Stimulated activated effector memory CD8-positive, alpha-beta T cell treated with anti-CD3 and anti-CD28 coated beads, Interleukin-12 subunit alpha, Interleukin-12 subunit beta, amount 100 ng/mL, for 72 hours (primary cell): ENCODE data around the gene C5.
A peak's percentile ranks its signal among the peaks of the same experiment; 100 is the strongest.

Experiments used
- ATAC-seq: fragments of 150-1000 bp; cut with Tn5 transposase; 2 replicates; pipeline ENCODE4 v1.10.0; 2021
- DNase-seq, 2 donors: peaks; one replicate each; pipeline ENCODE4 v3.0.0; 2021 to 2022; ENCODE audit warnings: low spot score in 2 of 2
- H3K27ac Mint-ChIP-seq: one replicate; pipeline ENCODE4 v1.8.0; 2022; ENCODE audit warnings: mild to moderate bottlenecking, mixed read lengths
- H3K36me3 Mint-ChIP-seq: one replicate; pipeline ENCODE4 v1.8.0; 2022; ENCODE audit warnings: mild to moderate bottlenecking, mixed read lengths
- H3K4me1 Mint-ChIP-seq: one replicate; pipeline ENCODE4 v1.8.0; 2022; ENCODE audit warnings: mixed read lengths
- H3K4me3 Mint-ChIP-seq: one replicate; pipeline ENCODE4 v1.8.0; 2022; ENCODE audit warnings: mild to moderate bottlenecking, mixed read lengths
- H3K9me3 Mint-ChIP-seq: one replicate; pipeline ENCODE4 v1.8.0; 2022; ENCODE audit warnings: mixed read lengths

The C5 gene

GRCh38 chr9:120911295-120911837 lies 138.7 kb downstream of the C5 start:
- peaks cover 89% of the 10 kb centered on the region for H3K4me1 Mint-ChIP-seq
- H3K4me3 Mint-ChIP-seq, result peak overlapping the region; percentile 39
- no peaks in the 10 kb centered on the region for H3K9me3 Mint-ChIP-seq
- H3K27ac Mint-ChIP-seq, result peak overlapping the region; percentile 92
- no peak for DNase-seq
- peaks cover 100% of the 10 kb centered on the region for H3K36me3 Mint-ChIP-seq
- no peak for ATAC-seq

- Mint-ChIP-seq H3K27ac (peak overlapping the region; percentile 92), H3K4me3 (peak overlapping the region; percentile 39), H3K9me3 (no peaks in the 10 kb centered on the region), H3K4me1 (peaks cover 89% of the 10 kb centered on the region), H3K36me3 (peaks cover 100% of the 10 kb centered on the region)
- no peak for DNase-seq
- peak; percentile 81 for ATAC-seq
These were observed 139.4 kb downstream of the C5 start for GRCh38 chr9:120910643-120911042.

GRCh38 chr9:120909904-120910303 lies 140.2 kb downstream of the C5 start:
- Mint-ChIP-seq H3K4me1 (peaks cover 95% of the 10 kb centered on the region), H3K9me3 (no peaks in the 10 kb centered on the region), H3K36me3 (peaks cover 100% of the 10 kb centered on the region), H3K4me3 (peak overlapping the region; percentile 39), H3K27ac (peak overlapping the region; percentile 92)
- DNase-seq (no peak), ATAC-seq (peak; percentile 70)

GRCh38 chr9:120905315-120906164 lies 144.5 kb downstream of the C5 start:
- Mint-ChIP-seq H3K27ac (peak overlapping the region; percentile 93), H3K4me1 (peaks cover 86% of the 10 kb centered on the region), H3K4me3 (peak overlapping the region; percentile 11), H3K9me3 (no peaks in the 10 kb centered on the region), H3K36me3 (peaks cover 100% of the 10 kb centered on the region)
- ATAC-seq, result peak; percentile 26
- peak in 1 of 2 donors; percentile 60 for DNase-seq

GRCh38 chr9:120904978-120905301 lies 145.1 kb downstream of the C5 start:
- Mint-ChIP-seq H3K4me3 (peak overlapping the region; percentile 11), H3K27ac (peak overlapping the region; percentile 93), H3K9me3 (no peaks in the 10 kb centered on the region), H3K36me3 (peaks cover 100% of the 10 kb centered on the region), H3K4me1 (peaks cover 86% of the 10 kb centered on the region)
- ATAC-seq (no peak), DNase-seq (no peak)

GRCh38 chr9:120904061-120904977 lies 145.8 kb downstream of the C5 start:
- peak; percentile 29 for ATAC-seq
- Mint-ChIP-seq H3K36me3 (peaks cover 100% of the 10 kb centered on the region), H3K4me1 (peaks cover 85% of the 10 kb centered on the region), H3K27ac (peak overlapping the region; percentile 93), H3K4me3 (peak overlapping the region; percentile 11), H3K9me3 (no peaks in the 10 kb centered on the region)
- DNase-seq, result peak in 1 of 2 donors; percentile 52

GRCh38 chr9:120902569-120903535 lies 147.2 kb downstream of the C5 start:
- ATAC-seq (no peak), DNase-seq (no peak)
- Mint-ChIP-seq H3K4me1 (peaks cover 82% of the 10 kb centered on the region), H3K4me3 (no peak overlapping the region), H3K27ac (peak overlapping the region; percentile 93), H3K9me3 (no peaks in the 10 kb centered on the region), H3K36me3 (peaks cover 100% of the 10 kb centered on the region)
